B cell (primary cell): Measurements from ENCODE around the gene AQP5. TPM values are rescaled to one million over a fixed set of nuclear protein-coding genes. Genes with fewer than 3 reads are reported as not detected.

Experiments used
- ATAC-seq: fragments of 200-7000 bp; cut with Tn5 transposase; one replicate; pipeline ENCODE4 v1.10.0; 2021; ENCODE audit warnings: low read depth, mild to moderate bottlenecking, moderate number of reproducible peaks, moderate library complexity
- CTCF ChIA-PET: fragments of 350-600 bp; sonication (Branson Sonifier 250); formaldehyde crosslinking; loops from one replicate; lab custom pipeline; 2021; ENCODE audit warnings: antibody characterized with exemption, inconsistent platforms; lab: Charles Lee
- POLR2A ChIA-PET: fragments of 350-600 bp; sonication (Branson Sonifier 250); formaldehyde crosslinking; loops from one replicate; lab custom pipeline; 2021; ENCODE audit warnings: antibody characterized with exemption; lab: Charles Lee
- DNase-seq: peaks from one replicate; pipeline ENCODE4 v3.0.0; 2013
- H2AFZ ChIP-seq: 2 replicates; pipeline ENCODE4 v1.6.1; 2012; ENCODE audit warnings: mild to moderate bottlenecking, low read depth, low read length; ENCODE audit not compliant: insufficient read depth, poor library complexity, severe bottlenecking
- H3K27ac ChIP-seq, 2 donors: 1 replicate in 1 of 2; 2 replicates in 1 of 2; pipeline ENCODE4 v1.5.1; 2012 to 2013; ENCODE audit warnings: low read length in 2 of 2, mild to moderate bottlenecking in 2 of 2, moderate library complexity in 1 of 2
- H3K27me3 ChIP-seq, 4 experiments: fragments of 200-600 bp in 1 of 4; sonication (generic) in 1 of 4; replicated peaks in 1 of 4; 1 replicate in 2 of 4; 2 replicates in 2 of 4; pipeline versions ENCODE4 v1.6.1 to v1.7.0; 2013 to 2016; ENCODE audit warnings: low read length in 3 of 4, mild to moderate bottlenecking in 2 of 4, mixed read lengths in 1 of 4, moderate library complexity in 1 of 4; ENCODE audit not compliant: insufficient read depth in 4 of 4, control insufficient read depth in 3 of 4; ENCODE audit errors: control extremely low read depth in 1 of 4
- H3K36me3 ChIP-seq, 2 experiments: replicated peaks in 1 of 2; 1 replicate in 1 of 2; 2 replicates in 1 of 2; pipeline versions ENCODE4 v1.6.1 to v1.7.1; 2013; ENCODE audit warnings: low read length in 1 of 2; ENCODE audit not compliant: insufficient read depth in 2 of 2, control insufficient read depth in 1 of 2; ENCODE audit errors: control extremely low read depth in 1 of 2, extremely low read depth in 1 of 2
- H3K4me1 ChIP-seq, 2 donors: fragments of 200-600 bp in 1 of 2; sonication (generic) in 1 of 2; 1 replicate in 1 of 2; 2 replicates in 1 of 2; pipeline versions ENCODE4 v1.5.1 to v1.6.1; 2013 to 2017; ENCODE audit warnings: low read length in 2 of 2; ENCODE audit not compliant: control insufficient read depth in 2 of 2, insufficient read depth in 2 of 2
- H3K4me2 ChIP-seq: replicated peaks from 2 replicates; pipeline ENCODE3; 2012; ENCODE audit warnings: mild to moderate bottlenecking, low read depth, low read length; ENCODE audit not compliant: poor library complexity, severe bottlenecking
- H3K4me3 ChIP-seq, 5 experiments: fragments of 200-600 bp in 1 of 5; sonication (generic) in 1 of 5; 1 replicate in 3 of 5; 2 replicates in 2 of 5; pipeline versions ENCODE4 v1.5.1 to v1.7.0; 2011 to 2016; ENCODE audit warnings: low read length in 4 of 5, mild to moderate bottlenecking in 4 of 5, low read depth in 2 of 5, control low read depth in 1 of 5, moderate library complexity in 1 of 5; ENCODE audit not compliant: insufficient read depth in 1 of 5; ENCODE audit errors: control extremely low read depth in 1 of 5, extremely low read depth in 1 of 5
- H3K79me2 ChIP-seq: fragments of 200-600 bp; sonication (generic); one replicate; pipeline ENCODE4 v1.6.0; 2016; ENCODE audit warnings: low read length; ENCODE audit not compliant: control insufficient read depth, insufficient read depth
- H3K9ac ChIP-seq: fragments of 200-600 bp; sonication (generic); 2 replicates; pipeline ENCODE4 v1.6.1; 2017; ENCODE audit warnings: mild to moderate bottlenecking, low read length, moderate library complexity
- H3K9me3 ChIP-seq, 3 donors: one replicate each; pipeline versions ENCODE4 v1.6.1 to v1.7.1; 2013; ENCODE audit warnings: low read length in 2 of 3; ENCODE audit not compliant: control insufficient read depth in 2 of 3, insufficient read depth in 1 of 3; ENCODE audit errors: control extremely low read depth in 1 of 3
- H4K20me1 ChIP-seq: 2 replicates; pipeline ENCODE4 v1.6.0; 2012; ENCODE audit warnings: mild to moderate bottlenecking, low read length; ENCODE audit not compliant: insufficient read depth, control insufficient read depth, poor library complexity, severe bottlenecking
- H3K27ac Mint-ChIP-seq: one replicate; pipeline ENCODE4 v1.8.0; 2021; ENCODE audit warnings: mixed read lengths
- H3K27me3 Mint-ChIP-seq: one replicate; pipeline ENCODE4 v1.8.0; 2021; ENCODE audit warnings: mixed read lengths
- H3K4me1 Mint-ChIP-seq: one replicate; pipeline ENCODE4 v1.8.0; 2021; ENCODE audit warnings: mixed read lengths
- H3K4me3 Mint-ChIP-seq: one replicate; pipeline ENCODE4 v1.8.0; 2021; ENCODE audit warnings: mixed read lengths
- H3K9me3 Mint-ChIP-seq: one replicate; pipeline ENCODE4 v1.8.0; 2022; ENCODE audit warnings: mixed read lengths; ENCODE audit not compliant: insufficient read depth
- CTCF ChIP-seq: fragments of 200-600 bp; IDR thresholded peaks from one replicate; pipeline ENCODE4 v1.8.0; 2022; ENCODE audit warnings: antibody characterized with exemption, mild to moderate bottlenecking
- EZH2 ChIP-seq: IDR thresholded peaks from 2 replicates; pipeline ENCODE4 v1.6.1; 2012; ENCODE audit warnings: borderline replicate concordance, low read depth, mild to moderate bottlenecking, moderate library complexity, low read length; ENCODE audit not compliant: insufficient read depth, poor library complexity, severe bottlenecking
- WGBS: methylation state at CpG from one replicate; pipeline ENCODE4 v1.1.5; 2013; ENCODE audit warnings: missing lambda C conversion rate; ENCODE audit not compliant: insufficient coverage; 5-methylcytosine and 5-hydroxymethylcytosine counted together
- intact Hi-C: fragments of 100-400 bp; cut with micrococcal nuclease; formaldehyde crosslinking; loops from one replicate; pipeline ENCODE4 v1.10.0; 2022
- polyA plus RNA-seq: library from polyadenylated mRNA; depleted of rRNA; stranded (reverse); fragments of >200 nt; gene quantifications from 2 replicates; pipeline ENCODE4 v1.2.3, GENCODE V29; 2012
- total RNA-seq, 2 donors: library from RNA; stranded (reverse); fragments of 120-200 nt in 1 of 2; gene quantifications; 1 replicate in 1 of 2; 2 replicates in 1 of 2; pipeline versions ENCODE4 v1.2.3 to v1.2.4, GENCODE V29; 2013 to 2022

The AQP5 gene
- total and polyA plus RNA-seq, 2 donors (not counting 1 experiment from before 2014, with no cell fraction given) = not detected

- Histone ChIP-seq H4K20me1 (no peaks in the 10 kb centered on the region), H3K4me3 (no peak overlapping the region), H3K4me2 (no peak overlapping the region), H3K27ac (no peak overlapping the region), H3K9ac (no peak overlapping the region), H3K27me3 (no peaks in the 10 kb centered on the region), H3K36me3 (no peaks in the 10 kb centered on the region), H3K4me1 (no peaks in the 10 kb centered on the region), H2AFZ (no peak overlapping the region), H3K9me3 (no peaks in the 10 kb centered on the region), H3K79me2 (no peaks in the 10 kb centered on the region)
- TF ChIP-seq EZH2 = no peak
- no peak for TF ChIP-seq CTCF
- DNase-seq (no peak), ATAC-seq (no peak)
- WGBS = no CpG with 5 or more reads among the region's 3 CpGs
- Mint-ChIP-seq H3K4me1 (no peaks in the 10 kb centered on the region), H3K4me3 (no peak overlapping the region), H3K27ac (no peak overlapping the region), H3K27me3 (peaks cover 17% of the 10 kb centered on the region), H3K9me3 (no peaks in the 10 kb centered on the region)
- intact Hi-C loops = no loop called here
- ChIA-PET POLR2A (no interaction called here), CTCF (interaction anchor here (1.0 to 1.8 kb wide), 2 partner anchors 15 to 169 kb away, joined by 3 to 4 read pairs; no protein-coding TSS in a partner anchor)
Observed at GRCh38 chr12:49930515-49931288, 31.0 kb upstream of the AQP5 start.

DNA sequence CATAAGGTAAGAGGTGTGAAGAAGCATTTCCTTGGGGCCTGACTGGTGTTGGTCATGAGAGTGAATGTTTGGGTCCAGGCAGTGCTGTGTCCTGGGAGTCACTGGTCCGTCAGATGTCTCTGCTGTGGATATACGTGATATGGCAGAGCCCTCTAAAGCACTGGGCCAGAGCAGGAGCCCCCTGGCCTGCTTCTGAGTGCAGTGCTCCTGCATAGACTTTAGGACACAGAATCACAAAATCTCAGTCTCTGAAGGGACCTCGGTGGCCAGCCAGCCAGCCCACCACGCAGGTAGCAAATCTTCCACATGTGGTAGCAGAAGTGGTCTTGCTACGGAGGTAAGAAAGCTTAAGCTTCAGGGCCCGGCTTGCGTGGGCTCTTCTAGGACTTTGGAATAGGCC lies 29.6 kb upstream of the AQP5 start:
- no peaks in the 10 kb centered on the region for H3K9me3 ChIP-seq
- no peaks in the 10 kb centered on the region for H3K4me1 ChIP-seq
- ATAC-seq = no peak
- no peaks in the 10 kb centered on the region for H3K9me3 Mint-ChIP-seq
- no peak overlapping the region for H3K9ac ChIP-seq
- no peaks in the 10 kb centered on the region for H4K20me1 ChIP-seq
- DNase-seq = no peak
- no peak for TF ChIP-seq EZH2
- no peak for TF ChIP-seq CTCF
- H3K27me3 Mint-ChIP-seq = peaks cover 19% of the 10 kb centered on the region
- no peaks in the 10 kb centered on the region for H3K79me2 ChIP-seq
- CTCF ChIA-PET = interaction anchor here (1.0 to 2.7 kb wide), 2 partner anchors 13 to 14 kb away, joined by 3 to 10 read pairs; no protein-coding TSS in a partner anchor
- H3K27ac ChIP-seq = no peak overlapping the region
- no peaks in the 10 kb centered on the region for H3K36me3 ChIP-seq
- intact Hi-C loops = no loop called here
- H3K27ac Mint-ChIP-seq = no peak overlapping the region
- POLR2A ChIA-PET = no interaction called here
- no peaks in the 10 kb centered on the region for H3K4me1 Mint-ChIP-seq
- H3K4me3 Mint-ChIP-seq = no peak overlapping the region
- H3K4me2 ChIP-seq = no peak overlapping the region
- no peak overlapping the region for H3K4me3 ChIP-seq
- no peaks in the 10 kb centered on the region for H3K27me3 ChIP-seq
- 66% methylated on average over 4 of the region's 7 CpGs for WGBS
- no peak overlapping the region for H2AFZ ChIP-seq
